ENCODE results near the gene BCL3. TPM values are rescaled to one million over a fixed set of nuclear protein-coding genes. Genes with fewer than 3 reads are reported as not detected.
"Not testable (repeated sequence)": the region's sequence is repeated elsewhere in the genome, so short reads cannot be mapped to it uniquely, and the experiment has no call there.

The BCL3 gene
- total and polyA plus RNA-seq, 2 donors = 2.9 to 62.9 TPM

GRCh38 chr19:44770550-44771257 lies 22.2 kb downstream of the BCL3 start:
- peak; percentile 75 to 96 (median 91) for DNase-seq (ENCODE audit: low read depth in 6 of 9, low spot score in 9 of 9)
- Histone ChIP-seq H3K27me3 (ENCODE audit: control insufficient read depth in 2 of 2, insufficient read depth in 1 of 2, low read length in 1 of 2) (no peaks in the 10 kb centered on the region), H3K36me3 (ENCODE audit: control insufficient read depth in 2 of 2, insufficient read depth in 2 of 2, low read length in 1 of 2) (no peaks in the 10 kb centered on the region), H3K9me3 (ENCODE audit: control insufficient read depth in 2 of 2, insufficient read depth in 1 of 2, low read length in 1 of 2) (peaks cover 0 to 2% of the 10 kb centered on the region in 2 donors), H3K27ac (ENCODE audit: low read depth in 1 of 2, low read length in 1 of 2) (no peak overlapping the region), H3K4me3 (ENCODE audit: low read length in 2 of 2) (no peak overlapping the region), H3K4me1 (ENCODE audit: control insufficient read depth in 2 of 2, insufficient read depth in 2 of 2, low read length in 2 of 2) (peaks cover 0 to 13% of the 10 kb centered on the region in 2 donors)
- 24% methylated on average over 15 of the region's 15 CpGs for WGBS

- 97% methylated on average over 18 of the region's 18 CpGs for WGBS
- not testable (repeated sequence) for H3K36me3 ChIP-seq (ENCODE audit: control insufficient read depth in 2 of 2, insufficient read depth in 2 of 2, low read length in 1 of 2); DNase-seq (ENCODE audit: low read depth in 6 of 9, low spot score in 9 of 9); H3K9me3 ChIP-seq (ENCODE audit: control insufficient read depth in 2 of 2, insufficient read depth in 1 of 2, low read length in 1 of 2); H3K4me3 ChIP-seq (ENCODE audit: low read length in 2 of 2); H3K27me3 ChIP-seq (ENCODE audit: control insufficient read depth in 2 of 2, insufficient read depth in 1 of 2, low read length in 1 of 2); H3K27ac ChIP-seq (ENCODE audit: low read depth in 1 of 2, low read length in 1 of 2)
- peaks cover 0 to 13% of the 10 kb centered on the region in 2 donors for H3K4me1 ChIP-seq (ENCODE audit: control insufficient read depth in 2 of 2, insufficient read depth in 2 of 2, low read length in 2 of 2)
Measured at GRCh38 chr19:44772144-44772543, 23.6 kb downstream of the BCL3 start.

GRCh38 chr19:44772959-44773358 lies 24.5 kb downstream of the BCL3 start:
- peaks cover 2 to 17% of the 10 kb centered on the region in 2 donors for H3K27me3 ChIP-seq (ENCODE audit: control insufficient read depth in 2 of 2, insufficient read depth in 1 of 2, low read length in 1 of 2)
- no peak overlapping the region for H3K4me3 ChIP-seq (ENCODE audit: low read length in 2 of 2)
- H3K36me3 ChIP-seq (ENCODE audit: control insufficient read depth in 2 of 2, insufficient read depth in 2 of 2, low read length in 1 of 2) = no peaks in the 10 kb centered on the region
- peaks cover 0 to 9% of the 10 kb centered on the region in 2 donors for H3K4me1 ChIP-seq (ENCODE audit: control insufficient read depth in 2 of 2, insufficient read depth in 2 of 2, low read length in 2 of 2)
- no peak for DNase-seq (ENCODE audit: low read depth in 6 of 9, low spot score in 9 of 9)
- H3K27ac ChIP-seq (ENCODE audit: low read depth in 1 of 2, low read length in 1 of 2) = no peak overlapping the region
- peaks cover 0 to 2% of the 10 kb centered on the region in 2 donors for H3K9me3 ChIP-seq (ENCODE audit: control insufficient read depth in 2 of 2, insufficient read depth in 1 of 2, low read length in 1 of 2)
- WGBS = 89% methylated on average over 3 of the region's 3 CpGs

GRCh38 chr19:44775676-44776240 lies 27.2 kb downstream of the BCL3 start:
- DNase-seq (ENCODE audit: low read depth in 6 of 9, low spot score in 9 of 9) = no peak
- Histone ChIP-seq H3K4me3 (ENCODE audit: low read length in 2 of 2) (no peak overlapping the region), H3K27ac (ENCODE audit: low read depth in 1 of 2, low read length in 1 of 2) (no peak overlapping the region), H3K27me3 (ENCODE audit: control insufficient read depth in 2 of 2, insufficient read depth in 1 of 2, low read length in 1 of 2) (peaks cover 3 to 19% of the 10 kb centered on the region in 2 donors), H3K4me1 (ENCODE audit: control insufficient read depth in 2 of 2, insufficient read depth in 2 of 2, low read length in 2 of 2) (peaks cover 0 to 2% of the 10 kb centered on the region in 2 donors), H3K9me3 (ENCODE audit: control insufficient read depth in 2 of 2, insufficient read depth in 1 of 2, low read length in 1 of 2) (no peaks in the 10 kb centered on the region), H3K36me3 (ENCODE audit: control insufficient read depth in 2 of 2, insufficient read depth in 2 of 2, low read length in 1 of 2) (no peaks in the 10 kb centered on the region)
- WGBS = 96% methylated on average over 6 of the region's 6 CpGs

GRCh38 chr19:44776402-44777096 lies 28.0 kb downstream of the BCL3 start:
- H3K9me3 ChIP-seq (ENCODE audit: control insufficient read depth in 2 of 2, insufficient read depth in 1 of 2, low read length in 1 of 2) = no peaks in the 10 kb centered on the region
- peaks cover 3 to 19% of the 10 kb centered on the region in 2 donors for H3K27me3 ChIP-seq (ENCODE audit: control insufficient read depth in 2 of 2, insufficient read depth in 1 of 2, low read length in 1 of 2)
- H3K4me3 ChIP-seq (ENCODE audit: low read length in 2 of 2) = no peak overlapping the region
- H3K4me1 ChIP-seq (ENCODE audit: control insufficient read depth in 2 of 2, insufficient read depth in 2 of 2, low read length in 2 of 2) = no peaks in the 10 kb centered on the region
- WGBS = 97% methylated on average over 23 of the region's 23 CpGs
- DNase-seq (ENCODE audit: low read depth in 6 of 9, low spot score in 9 of 9) = no peak
- no peak overlapping the region for H3K27ac ChIP-seq (ENCODE audit: low read depth in 1 of 2, low read length in 1 of 2)
- no peaks in the 10 kb centered on the region for H3K36me3 ChIP-seq (ENCODE audit: control insufficient read depth in 2 of 2, insufficient read depth in 2 of 2, low read length in 1 of 2)

GRCh38 chr19:44777715-44778347 lies 29.3 kb downstream of the BCL3 start, which contains the start of gene CBLC:
TSS of gene CBLC (plus strand) at chr19:44777890. CDS start at chr19:44777932, 42 bp downstream.
- H3K4me3 ChIP-seq (ENCODE audit: low read length in 2 of 2) = no peak within 1 kb of the TSS
- H3K27ac ChIP-seq (ENCODE audit: low read depth in 1 of 2, low read length in 1 of 2) = no peak within 1 kb of the TSS
- H3K27me3 ChIP-seq (ENCODE audit: control insufficient read depth in 2 of 2, insufficient read depth in 1 of 2, low read length in 1 of 2) = peaks cover 3 to 19% of the 10 kb centered on the region in 2 donors
- DNase-seq (ENCODE audit: low read depth in 6 of 9, low spot score in 9 of 9) = no peak
- WGBS = 39% methylated on average over 47 of the region's 47 CpGs
- no peaks in the 10 kb centered on the region for H3K36me3 ChIP-seq (ENCODE audit: control insufficient read depth in 2 of 2, insufficient read depth in 2 of 2, low read length in 1 of 2)
- H3K9me3 ChIP-seq (ENCODE audit: control insufficient read depth in 2 of 2, insufficient read depth in 1 of 2, low read length in 1 of 2) = peaks cover 0 to 4% of the 10 kb centered on the region in 2 donors
- H3K4me1 ChIP-seq (ENCODE audit: control insufficient read depth in 2 of 2, insufficient read depth in 2 of 2, low read length in 2 of 2) = no peaks in the 10 kb centered on the region

GRCh38 chr19:44779150-44779549 lies 30.6 kb downstream of the BCL3 start:
- Histone ChIP-seq H3K9me3 (ENCODE audit: control insufficient read depth in 2 of 2, insufficient read depth in 1 of 2, low read length in 1 of 2) (peaks cover 0 to 4% of the 10 kb centered on the region in 2 donors), H3K4me1 (ENCODE audit: control insufficient read depth in 2 of 2, insufficient read depth in 2 of 2, low read length in 2 of 2) (no peaks in the 10 kb centered on the region), H3K27ac (ENCODE audit: low read depth in 1 of 2, low read length in 1 of 2) (no peak overlapping the region)

GRCh38 chr19:44781694-44782093 lies 33.2 kb downstream of the BCL3 start:
- H3K4me1 ChIP-seq (ENCODE audit: control insufficient read depth in 2 of 2, insufficient read depth in 2 of 2, low read length in 2 of 2); H3K36me3 ChIP-seq (ENCODE audit: control insufficient read depth in 2 of 2, insufficient read depth in 2 of 2, low read length in 1 of 2); DNase-seq (ENCODE audit: low read depth in 6 of 9, low spot score in 9 of 9); H3K4me3 ChIP-seq (ENCODE audit: low read length in 2 of 2); H3K27ac ChIP-seq (ENCODE audit: low read depth in 1 of 2, low read length in 1 of 2); H3K9me3 ChIP-seq (ENCODE audit: control insufficient read depth in 2 of 2, insufficient read depth in 1 of 2, low read length in 1 of 2): not testable (repeated sequence)
- 100% methylated on average over 2 of the region's 2 CpGs for WGBS
- H3K27me3 ChIP-seq (ENCODE audit: control insufficient read depth in 2 of 2, insufficient read depth in 1 of 2, low read length in 1 of 2) = peaks cover 3 to 13% of the 10 kb centered on the region in 2 donors

More at GRCh38 chr19:44779150-44779549, 30.6 kb downstream of the BCL3 start:
- no peak for DNase-seq (ENCODE audit: low read depth in 6 of 9, low spot score in 9 of 9)
- WGBS = 91% methylated on average over 2 of the region's 2 CpGs
- Histone ChIP-seq H3K27me3 (ENCODE audit: control insufficient read depth in 2 of 2, insufficient read depth in 1 of 2, low read length in 1 of 2) (peaks cover 3 to 19% of the 10 kb centered on the region in 2 donors), H3K4me3 (ENCODE audit: low read length in 2 of 2) (no peak overlapping the region), H3K36me3 (ENCODE audit: control insufficient read depth in 2 of 2, insufficient read depth in 2 of 2, low read length in 1 of 2) (no peaks in the 10 kb centered on the region)

All from thymus (tissue), 11 donors.